G401 (cell line): Measurements from ENCODE around the gene PLD4. TPM values are rescaled to one million over a fixed set of nuclear protein-coding genes. Genes with fewer than 3 reads are reported as not detected.

Experiments
- DNase-seq: peaks from one replicate; pipeline ENCODE4 v3.0.0-alpha.2; 2015; ENCODE audit warnings: low spot score
- in situ Hi-C: cut with HindIII; loops from 2 replicates; pipeline ENCODE4 v1.10.0; 2016; ENCODE audit warnings: low sequenced_read_pairs, mixed read lengths
- total RNA-seq: library from RNA; depleted of rRNA; stranded (reverse); fragments of >200 nt; shearing (Covaris generic); gene quantifications from 2 replicates; pipeline ENCODE4 v1.2.3, GENCODE V29; 2014

The PLD4 gene
- total RNA-seq, 1 experiment from 2014 or later: not detected

DNA sequence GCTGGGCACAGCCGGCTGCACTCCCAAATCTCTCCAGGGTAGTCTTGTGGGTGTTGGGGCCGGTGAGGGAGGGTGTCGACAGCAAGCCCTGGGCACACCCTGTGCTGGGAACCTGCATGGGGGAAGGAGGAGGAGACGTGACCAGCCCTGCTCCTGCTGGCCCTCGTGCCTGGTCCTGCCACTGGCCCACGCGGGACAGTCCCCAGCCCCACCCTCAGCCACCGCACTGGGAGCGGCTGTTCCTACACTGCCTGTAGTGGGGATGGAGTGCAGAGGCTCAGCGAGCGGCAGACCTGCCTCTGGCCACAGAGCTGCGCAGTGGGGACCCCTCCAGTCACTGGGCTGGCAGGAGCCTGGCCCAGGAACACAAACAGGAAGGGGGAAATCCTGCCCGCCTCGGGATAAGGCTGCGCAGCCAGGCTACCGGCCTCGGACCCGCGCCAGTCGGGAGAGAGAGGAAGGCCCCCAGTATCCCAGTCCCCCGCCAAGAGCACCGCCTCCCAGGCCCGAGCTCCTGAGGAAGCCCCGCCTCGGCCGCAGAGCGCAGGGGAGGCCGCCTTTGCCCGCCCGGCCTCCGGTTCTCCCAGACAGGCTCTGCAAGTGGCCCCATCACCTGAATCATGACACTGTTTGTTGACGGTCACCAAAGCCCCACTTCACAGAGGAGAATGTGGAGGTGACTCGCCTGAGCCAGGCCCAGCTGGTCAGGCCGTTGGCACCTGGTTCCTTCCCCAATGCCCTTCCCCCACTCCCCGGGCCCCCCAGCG, 42.9 kb downstream of the PLD4 start:
- DNase-seq: peak; percentile 30
- in situ Hi-C loops: no loop called here

DNA sequence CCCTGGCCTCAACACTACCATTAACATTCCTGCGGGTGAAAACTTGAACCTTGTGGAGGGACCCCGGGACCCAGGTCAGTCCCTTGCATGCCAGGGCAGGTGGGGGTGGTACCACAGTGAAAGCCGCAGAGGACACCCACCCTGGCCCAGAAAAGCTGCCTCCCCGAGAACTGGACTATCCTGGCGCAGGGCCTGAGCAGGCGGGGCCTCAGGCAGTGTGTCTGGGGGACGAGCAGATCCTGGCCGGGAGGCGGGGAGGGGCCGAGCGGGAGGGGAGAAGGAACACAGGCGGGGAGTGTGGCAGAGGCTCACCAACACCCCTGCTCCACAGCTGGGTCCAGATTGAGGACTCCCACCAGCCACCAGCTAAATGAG, 43.5 kb downstream of the PLD4 start:
- in situ Hi-C loops: no loop called here
- DNase-seq: no peak

DNA sequence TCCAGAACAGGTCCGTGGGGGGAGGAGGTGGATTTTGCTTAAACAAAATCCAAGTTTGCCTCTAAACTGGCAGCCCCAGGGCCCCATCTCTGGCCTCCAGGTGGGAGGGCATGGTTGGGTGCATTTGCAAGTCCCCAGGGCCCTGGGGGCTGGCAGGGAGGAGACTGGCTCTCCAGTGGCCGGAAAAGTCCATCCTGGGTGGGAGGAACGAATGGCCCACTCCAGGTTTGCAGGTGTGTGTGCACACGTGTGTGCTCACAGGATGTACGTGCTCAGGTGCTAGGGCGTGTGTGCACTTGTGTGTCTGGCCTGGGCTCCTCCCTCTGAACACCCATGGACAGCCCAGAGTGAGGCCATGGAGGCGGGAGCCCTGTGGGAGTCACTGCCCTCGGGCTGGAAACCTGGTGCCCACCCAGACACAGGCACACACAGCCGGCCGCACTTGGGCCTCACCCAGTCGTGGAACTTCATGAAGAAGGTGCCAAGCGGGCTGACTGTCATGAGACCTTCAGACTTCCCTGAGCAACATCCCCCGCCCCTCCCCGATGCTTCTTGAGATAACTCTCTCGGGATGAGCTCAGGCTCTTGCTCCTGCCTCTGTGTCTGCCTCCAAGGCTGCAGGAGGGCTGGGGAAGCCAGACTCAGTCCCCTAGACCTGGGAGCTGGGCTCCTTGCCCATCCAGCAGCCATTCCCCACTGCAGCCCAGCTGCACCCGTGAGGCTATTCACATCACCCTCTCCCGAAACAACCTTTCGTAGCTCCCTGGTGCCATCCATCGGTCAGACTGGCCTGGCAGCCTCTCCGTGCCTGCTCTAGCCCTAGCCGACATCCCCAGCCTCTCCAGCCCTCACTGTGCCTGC, 44.1 kb downstream of the PLD4 start:
- DNase-seq: no peak
- in situ Hi-C loops: no loop called here

DNA sequence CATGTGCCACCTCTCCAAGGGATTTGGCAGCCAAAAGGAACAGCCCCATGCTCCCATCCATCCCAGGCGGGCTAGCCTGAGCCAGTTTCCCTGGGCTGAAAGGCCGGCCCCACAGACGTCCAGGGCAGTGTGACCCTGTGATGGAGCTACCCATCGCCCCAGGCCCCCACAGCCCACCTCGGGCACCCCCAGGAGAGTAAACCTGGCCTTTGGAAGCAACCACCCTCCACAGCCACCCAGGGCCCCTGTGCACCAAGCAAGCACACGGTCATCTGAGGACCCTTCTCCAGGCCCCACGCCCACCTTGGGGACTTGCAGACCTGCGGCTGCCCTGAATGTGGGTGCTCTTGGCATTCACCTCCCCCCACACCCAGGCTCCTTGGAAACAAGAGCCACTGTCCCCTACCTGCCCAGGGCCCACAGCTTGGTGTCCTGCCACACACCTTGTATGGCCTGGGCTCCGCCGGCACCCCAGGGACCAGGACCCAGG, 45.1 kb downstream of the PLD4 start:
- in situ Hi-C loops: no loop called here

DNA sequence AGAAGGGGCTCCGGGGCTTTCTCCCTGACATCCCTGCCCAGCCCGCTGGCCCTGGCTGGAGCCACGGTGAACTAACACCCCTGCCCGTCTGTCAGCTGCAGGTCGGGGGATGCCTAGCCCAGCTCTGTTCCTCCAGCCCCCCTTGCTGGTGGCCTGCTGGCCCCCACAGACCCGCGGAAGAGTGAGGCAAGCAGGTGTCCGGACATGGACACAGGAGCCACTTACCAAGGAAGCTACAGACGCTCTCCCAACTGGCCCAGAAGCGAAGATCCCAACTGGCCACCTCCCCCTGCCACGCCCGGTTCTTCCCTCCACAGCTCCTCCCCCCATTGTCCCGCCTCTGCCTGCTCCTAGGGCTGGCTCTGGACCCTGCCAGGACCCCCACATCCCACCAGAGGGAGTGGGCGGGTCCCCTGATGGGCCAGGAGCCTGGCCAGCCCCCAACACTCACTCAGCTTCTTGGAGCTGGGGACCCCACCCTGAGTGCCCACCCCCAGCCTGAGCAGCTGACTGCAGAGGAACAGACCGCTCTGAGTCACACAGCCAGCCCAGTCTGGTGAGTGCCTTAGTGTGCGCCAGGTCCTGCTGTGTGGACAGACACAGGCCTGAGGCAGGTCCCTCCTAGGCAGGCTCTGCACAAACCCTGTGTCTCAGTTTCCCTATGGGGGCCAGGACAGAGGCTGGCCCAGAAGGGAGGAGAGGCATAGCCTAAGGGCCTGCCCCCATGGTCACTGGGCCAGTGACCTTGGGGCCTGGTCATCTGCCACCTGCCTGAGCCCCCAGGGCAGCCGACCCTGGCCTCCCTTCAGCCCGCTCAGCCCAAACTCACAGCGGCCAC, 45.8 kb downstream of the PLD4 start:
- DNase-seq: no peak
- in situ Hi-C loops: no loop called here

More for the DNA sequence above, 45.1 kb downstream of the PLD4 start:
- no peak for DNase-seq

DNA sequence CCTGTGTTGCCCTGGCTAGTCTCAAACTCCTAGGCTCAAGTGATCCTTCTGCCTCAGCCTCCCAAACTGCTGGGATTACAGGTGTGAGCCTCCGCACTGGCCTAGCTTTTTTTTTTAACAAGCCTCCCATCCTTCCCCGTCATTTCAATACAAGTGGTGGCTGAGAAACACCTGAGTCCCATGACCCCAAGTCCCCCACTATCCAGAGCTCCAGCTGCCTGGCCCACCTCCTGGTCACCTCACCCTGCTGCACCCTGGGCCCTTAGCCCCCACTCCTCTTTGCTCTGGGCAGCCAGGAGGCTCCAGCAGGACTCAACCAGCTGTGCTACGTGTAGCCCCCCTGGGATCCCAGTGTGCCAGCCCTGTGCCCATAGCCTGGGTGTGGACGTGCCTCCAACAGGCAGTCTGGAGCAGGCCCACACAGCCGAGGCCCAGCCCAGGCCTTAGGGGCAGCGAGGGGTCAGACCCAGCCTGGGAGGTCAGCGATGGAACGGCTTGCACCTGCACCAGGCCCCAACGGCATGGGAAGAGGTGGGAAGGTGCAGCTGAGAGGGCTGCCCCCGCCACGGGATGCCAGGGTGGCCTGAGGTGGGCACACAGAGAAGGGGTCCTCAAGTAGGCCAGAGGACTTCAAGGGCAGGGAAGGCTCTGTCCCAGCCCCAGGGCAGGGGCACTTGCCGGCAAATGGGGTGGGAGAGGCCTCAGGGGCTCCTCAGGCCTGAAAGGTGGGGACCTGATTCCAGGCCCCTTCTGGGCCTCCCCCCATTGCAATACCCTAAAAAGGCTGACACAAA, 47.0 kb downstream of the PLD4 start:
- in situ Hi-C loops: no loop called here
- DNase-seq: no peak

DNA sequence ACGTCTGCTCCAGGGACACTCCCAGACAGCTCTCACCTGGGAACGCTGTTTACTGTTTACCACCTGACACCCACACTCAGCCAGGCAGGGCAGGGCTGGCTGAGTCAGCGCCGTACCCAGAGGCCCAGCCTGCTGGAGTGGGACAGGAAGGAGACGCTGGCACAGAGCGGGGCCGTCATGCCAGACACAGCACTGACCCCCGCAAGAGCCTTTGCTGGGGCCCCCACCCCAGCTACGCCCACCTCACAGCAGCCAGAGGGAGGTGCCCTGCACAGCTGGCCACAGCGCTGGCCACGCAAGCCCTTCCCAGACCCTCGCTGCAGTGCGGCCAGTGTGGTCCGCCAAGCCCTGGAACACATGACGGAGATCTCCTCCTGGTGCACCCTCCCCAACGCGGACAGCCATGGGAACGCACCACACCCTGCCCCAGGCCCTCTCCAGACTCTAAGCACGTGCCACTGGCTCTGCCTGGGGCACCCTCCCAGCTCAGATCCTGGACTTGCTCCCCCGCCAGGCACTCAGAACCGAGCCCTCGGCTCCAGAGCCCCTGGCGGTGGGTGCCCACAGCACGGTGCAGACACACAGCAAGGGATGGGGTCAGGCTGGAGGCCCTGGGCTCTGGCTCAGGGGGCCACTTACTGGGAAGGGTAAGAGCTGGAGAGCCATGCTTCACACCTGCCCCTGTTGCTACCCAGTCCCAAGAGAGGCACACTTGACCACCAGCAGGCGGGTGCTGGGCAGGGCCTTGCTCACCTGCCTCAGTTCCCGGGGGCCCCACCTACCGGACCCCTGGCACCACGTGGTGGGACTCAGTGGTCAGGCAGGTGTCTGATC, 47.8 kb downstream of the PLD4 start:
- in situ Hi-C loops: no loop called here
- no peak for DNase-seq

DNA sequence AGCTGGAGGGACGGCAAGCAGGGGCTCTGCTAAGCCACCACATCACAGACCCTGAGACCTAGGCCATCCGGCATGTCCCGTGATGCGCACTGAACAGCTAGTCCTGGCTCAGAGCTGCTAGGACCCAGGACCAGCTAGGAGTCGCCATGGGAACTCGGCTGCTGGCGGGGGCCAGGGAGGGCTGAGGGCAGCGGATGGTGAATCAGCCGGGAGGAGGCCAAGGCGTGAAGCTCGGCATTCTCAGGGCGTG, 48.4 kb downstream of the PLD4 start:
- in situ Hi-C loops: no loop called here
- DNase-seq: no peak

DNA sequence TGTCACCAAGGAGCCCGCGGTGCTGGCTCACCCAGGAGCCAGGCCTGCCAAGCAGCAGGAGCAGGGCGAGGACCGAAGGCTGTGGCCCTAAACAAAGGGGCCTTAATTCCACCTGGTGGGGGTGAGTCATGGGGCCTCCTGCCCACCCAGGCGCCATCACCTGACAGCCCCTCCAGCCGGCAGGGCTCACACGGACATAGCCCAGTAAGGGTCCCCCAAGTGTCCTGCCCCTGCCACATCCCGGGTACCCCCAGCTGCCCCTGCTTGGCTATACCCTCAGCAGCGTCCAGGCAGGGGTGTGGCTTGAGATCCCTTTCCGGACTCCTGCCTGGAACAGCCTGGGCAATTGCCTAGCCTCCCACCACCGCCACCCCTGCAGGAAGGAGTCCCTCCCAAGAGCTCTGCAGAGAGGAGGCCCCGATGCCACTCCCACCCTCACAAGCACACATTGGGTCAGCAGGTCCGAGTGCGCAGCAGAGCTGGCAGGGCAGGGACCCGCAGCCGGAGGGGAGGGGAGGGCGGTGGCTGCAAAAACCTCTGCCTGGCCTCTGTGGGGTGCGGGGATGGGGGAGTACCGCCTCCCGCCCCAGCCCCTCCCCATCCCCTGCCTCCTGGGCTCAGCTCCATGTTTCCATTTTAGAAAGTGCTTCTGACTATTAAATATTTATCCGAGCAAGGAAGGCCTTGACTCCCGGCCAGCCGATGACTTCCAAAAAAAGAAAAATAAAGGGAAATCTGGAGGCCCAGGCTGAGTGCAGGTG, 48.9 kb downstream of the PLD4 start:
- no peak for DNase-seq
- in situ Hi-C loops: no loop called here

DNA sequence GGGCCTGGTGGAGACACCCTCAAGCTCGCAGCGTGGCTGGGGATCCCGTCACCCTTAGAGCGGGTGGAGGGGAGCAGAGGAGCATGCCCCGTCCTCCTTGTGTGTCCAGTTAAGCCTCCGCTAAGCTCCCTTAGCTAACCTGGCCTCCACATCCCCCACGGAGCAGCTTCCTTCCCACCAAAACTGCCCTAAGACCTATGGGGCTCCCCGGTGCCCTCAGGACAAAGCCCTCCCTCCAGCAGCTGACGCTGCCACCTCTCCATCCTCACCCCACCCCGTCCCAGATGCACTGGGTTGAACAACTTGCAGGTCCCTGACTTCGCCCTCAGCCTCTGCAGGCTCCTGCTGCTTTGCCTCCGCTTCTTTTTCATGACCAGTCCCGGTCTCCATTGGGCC, 49.5 kb downstream of the PLD4 start:
- in situ Hi-C loops: no loop called here
- no peak for DNase-seq

DNA sequence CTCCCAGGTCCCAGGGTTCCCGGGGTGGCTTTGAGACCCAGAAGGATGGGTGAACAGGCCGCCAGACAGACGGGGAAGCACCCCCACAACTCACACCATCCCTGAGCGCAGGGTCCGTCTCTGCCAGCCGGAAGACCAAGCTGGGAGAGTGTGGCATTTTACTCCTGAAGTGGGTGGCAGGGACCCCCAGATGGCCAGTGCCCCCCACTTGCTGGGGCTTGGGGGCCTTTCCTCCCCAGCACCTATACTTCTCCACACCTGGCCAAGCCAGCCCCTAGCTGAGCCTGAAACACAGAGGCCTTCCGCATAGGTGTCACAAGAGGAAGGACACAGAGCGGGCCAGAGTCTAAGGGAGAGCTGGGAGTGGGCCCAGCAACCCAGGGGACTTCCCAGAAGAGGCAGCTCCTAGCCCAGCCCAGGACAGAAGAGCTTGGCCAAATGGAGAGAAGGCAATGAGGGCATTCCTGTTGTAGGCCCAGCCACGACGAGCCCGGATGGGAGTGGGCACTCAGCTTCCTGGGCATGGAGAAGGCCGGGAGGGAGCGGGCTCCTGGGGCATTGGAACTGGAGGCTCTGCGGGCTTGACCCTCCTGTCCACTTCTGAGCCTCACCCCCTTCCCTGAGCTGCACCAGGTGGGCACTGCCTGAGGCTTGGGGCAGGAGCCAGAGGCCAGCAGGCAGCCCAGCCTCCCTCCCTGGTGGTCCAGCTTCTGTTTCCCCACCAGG, 50.1 kb downstream of the PLD4 start:
- in situ Hi-C loops: no loop called here
- no peak for DNase-seq

DNA sequence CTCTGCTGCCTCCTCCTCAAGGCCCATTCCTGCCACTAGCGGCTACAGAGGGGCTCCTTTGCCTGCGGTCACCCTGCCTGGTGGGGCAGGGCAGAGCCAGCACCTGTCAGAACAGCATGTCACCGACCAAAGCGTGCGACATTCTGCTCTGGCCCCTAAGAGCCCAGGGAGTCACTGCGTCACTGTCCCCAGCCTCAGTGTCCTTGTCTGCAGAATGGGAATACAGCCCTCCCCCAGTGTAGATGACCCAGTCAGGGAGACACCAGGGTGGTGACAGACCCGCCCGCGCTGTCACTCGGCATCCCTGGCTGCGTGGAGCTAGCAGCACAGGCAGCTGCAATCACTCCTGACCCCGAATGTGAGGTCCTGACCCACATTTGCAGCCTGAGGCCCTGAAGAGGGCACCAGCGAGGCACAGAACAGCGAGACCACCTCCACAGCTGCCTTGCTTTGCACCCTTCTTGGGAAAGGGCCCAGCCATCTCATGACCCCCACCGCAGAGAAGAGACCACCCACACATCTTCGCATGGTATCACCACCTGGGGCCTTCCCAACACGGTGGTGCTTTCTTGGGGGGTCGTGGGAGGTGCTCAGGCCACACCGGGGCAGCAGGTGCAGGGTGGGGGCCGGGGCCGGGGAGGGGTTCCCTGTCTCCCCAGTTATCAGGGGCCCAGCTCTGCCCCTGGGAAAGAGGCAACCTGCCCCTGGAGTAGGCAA, 51.0 kb downstream of the PLD4 start:
- no peak for DNase-seq
- in situ Hi-C loops: no loop called here

DNA sequence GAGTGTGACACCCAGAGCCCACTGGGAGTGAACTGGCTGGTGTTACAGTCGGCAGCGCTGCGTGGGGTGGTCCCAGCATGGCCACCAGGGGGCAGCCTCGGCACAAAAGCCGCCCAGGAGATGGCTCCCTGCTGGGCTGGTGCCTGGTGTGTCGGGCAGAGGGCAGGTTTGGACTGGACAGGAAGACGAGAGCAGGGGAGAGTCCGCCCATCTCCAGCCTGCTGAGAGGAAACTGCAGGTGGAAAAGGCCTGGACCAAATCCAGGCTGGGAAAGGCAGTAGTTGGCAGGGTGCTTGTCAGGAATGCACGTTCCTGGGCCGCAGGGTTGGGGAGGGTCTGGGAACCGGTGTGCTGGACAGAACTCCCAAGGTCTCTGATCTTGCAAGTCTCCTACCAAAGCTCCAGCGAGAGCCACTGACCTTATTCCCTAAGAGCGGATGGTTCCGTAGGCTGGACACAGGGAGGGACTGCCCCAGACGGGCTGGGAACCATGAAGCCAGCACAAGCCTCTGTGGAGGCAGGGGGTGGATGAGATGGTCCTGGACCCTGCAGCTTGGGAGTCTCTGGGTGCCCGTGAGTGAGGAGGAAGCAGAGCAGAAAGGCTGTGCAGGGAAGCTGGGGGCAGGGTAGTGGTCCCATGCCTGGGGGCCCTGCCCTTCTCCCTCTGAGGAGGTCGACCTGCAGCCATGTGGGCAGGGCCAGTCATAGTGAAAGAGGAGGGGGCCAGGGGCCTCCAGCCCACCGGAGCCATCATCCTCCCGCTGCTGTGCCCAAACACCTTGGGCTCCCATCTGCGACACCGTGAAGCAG, 51.7 kb downstream of the PLD4 start:
- in situ Hi-C loops: no loop called here

DNA sequence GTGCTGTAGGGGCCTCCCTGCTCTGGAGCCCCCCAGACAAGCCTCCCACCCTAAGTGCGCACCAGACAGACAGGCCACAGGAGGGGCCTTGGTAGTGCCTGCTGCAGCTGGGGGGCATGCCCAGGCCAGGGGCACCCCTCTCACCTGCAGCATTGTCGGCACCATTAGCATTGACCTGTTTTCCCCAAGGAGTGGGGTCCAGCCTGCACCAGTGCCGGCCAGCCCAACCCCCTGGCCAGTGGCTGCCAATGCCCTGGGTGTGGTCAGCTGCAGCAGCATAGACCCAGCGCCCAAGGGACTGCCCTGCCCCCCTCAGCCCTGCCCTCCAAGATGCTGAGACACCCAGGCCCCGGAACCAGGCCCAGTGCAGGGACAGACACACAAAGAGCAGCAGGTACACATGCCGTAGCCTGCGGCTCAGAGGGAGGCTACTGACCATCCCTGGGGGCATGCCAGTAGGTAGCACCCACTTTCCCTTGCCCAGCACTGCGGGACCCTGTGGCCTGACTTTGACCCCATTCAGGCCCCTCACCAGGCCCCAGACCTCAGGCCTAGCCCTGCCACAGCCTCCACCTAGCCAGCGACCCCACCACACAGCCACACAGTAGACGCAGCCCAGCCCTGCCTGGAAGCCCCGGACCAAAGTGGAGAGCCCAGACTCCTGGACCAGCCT, 52.5 kb downstream of the PLD4 start:
- no peak for DNase-seq
- in situ Hi-C loops: no loop called here

More for the DNA sequence above, 51.7 kb downstream of the PLD4 start:
- DNase-seq: peak; percentile 46
